Psoas muscle (tissue), 8 donors: ENCODE results near the gene MYO1E. TPM values are rescaled to one million over a fixed set of nuclear protein-coding genes. Genes with fewer than 3 reads are reported as not detected.
A peak's percentile ranks its signal among the peaks of the same experiment; 100 is the strongest.

Experiments
- ATAC-seq, 4 donors: fragments of 200-7000 bp; cut with Tn5 transposase; one replicate each; pipeline ENCODE4 v1.9.1; 2020; ENCODE audit warnings: moderate library complexity in 3 of 4, mild to moderate bottlenecking in 2 of 4
- DNase-seq, 2 donors: peaks; one replicate each; pipeline ENCODE4 v3.0.0-alpha.2; 2020
- H3K27ac ChIP-seq: fragments of 200-600 bp; one replicate; pipeline ENCODE4 v1.8.0; 2022
- H3K27me3 ChIP-seq, 3 donors: fragments of 200-600 bp in 1 of 3; one replicate each; pipeline versions ENCODE4 v1.6.1 to v1.8.0; 2013 to 2022; ENCODE audit warnings: low read length in 2 of 3, mild to moderate bottlenecking in 2 of 3, moderate library complexity in 1 of 3; ENCODE audit not compliant: insufficient read depth in 3 of 3
- H3K36me3 ChIP-seq, 2 donors: fragments of 200-600 bp in 1 of 2; one replicate each; pipeline versions ENCODE4 v1.6.1 to v1.8.0; 2013 to 2022; ENCODE audit warnings: low read depth in 1 of 2, mild to moderate bottlenecking in 1 of 2, moderate library complexity in 1 of 2; ENCODE audit not compliant: insufficient read depth in 1 of 2
- H3K4me1 ChIP-seq: fragments of 200-600 bp; one replicate; pipeline ENCODE4 v1.8.0; 2022
- H3K4me3 ChIP-seq: fragments of 200-600 bp; one replicate; pipeline ENCODE4 v1.8.0; 2022; ENCODE audit warnings: mild to moderate bottlenecking
- H3K9me3 ChIP-seq: fragments of 200-600 bp; one replicate; pipeline ENCODE4 v1.8.0; 2022
- CTCF ChIP-seq: fragments of 200-600 bp; IDR thresholded peaks from one replicate; pipeline ENCODE4 v1.8.0; 2022; ENCODE audit warnings: antibody characterized with exemption
- WGBS, 3 donors: extraction: QIAGEN DNeasy Blood & Tissue Kit; methylation state at CpG; one replicate each; pipeline versions ENCODE4 v1.1.6 to v1.1.7; 2013; 5-methylcytosine and 5-hydroxymethylcytosine counted together
- intact Hi-C, 2 donors: fragments of 100-400 bp; cut with DNase I; formaldehyde crosslinking; loops; one replicate each; pipeline versions ENCODE4 v1.11.0 to v1.14.2; 2022
- polyA plus RNA-seq, 3 donors: library from polyadenylated mRNA; stranded (reverse); fragments of 200-250 nt; gene quantifications; one replicate each; pipeline ENCODE4 v1.2.3, GENCODE V29; 2013
- total RNA-seq, 4 donors: library from RNA; stranded (reverse); fragmentation: NEBNext Ultra II Directional in 2 of 4; extraction: Animal tissue kit (Norgen Biotek cat#: 25700) in 2 of 4; gene quantifications; one replicate each; pipeline versions ENCODE4 v1.2.1 to v1.2.4, GENCODE V29; 2021 to 2023
- donor health status: healthy with polysubstance abuse.
- donor health status: DM: no; HTN: no; CAD: no; lungs with moderate emphysema.
- donor health status: Bipolar disorder and iron deficiency.
- donor health status: healthy.
- donor health status: DM: yes; HTN: yes; CAD: no.
- donor health status: DM: no; HTN: no; CAD: no.
- donor health status: DM: no; HTN: no; CAD: no.
- donor health status: DM: yes; HTN: yes; CAD: no.

MYO1E gene
- total and polyA plus RNA-seq, 7 donors, result 10.0 to 53.7 (median 26.3) TPM

- intact Hi-C loops, result no loop called here
These were observed 214.0 kb downstream of the MYO1E start for GRCh38 chr15:59158701-59159034.

GRCh38 chr15:59157840-59158700 lies 214.6 kb downstream of the MYO1E start:
- intact Hi-C loops, result no loop called here

More at GRCh38 chr15:59158701-59159034, 214.0 kb downstream of the MYO1E start:
- Histone ChIP-seq H3K27ac (no peak overlapping the region), H3K4me1 (no peaks in the 10 kb centered on the region), H3K36me3 (peaks cover 5 to 80% of the 10 kb centered on the region in 2 donors), H3K27me3 (no peaks in the 10 kb centered on the region), H3K4me3 (no peak overlapping the region), H3K9me3 (no peaks in the 10 kb centered on the region)
- no peak for ATAC-seq
- TF ChIP-seq CTCF, result no peak
- 82 to 91% (median 87%) methylated on average over 7 of the region's 7 CpGs for WGBS, 3 donors
- no peak for DNase-seq

GRCh38 chr15:59157396-59157795 lies 215.3 kb downstream of the MYO1E start:
- 96 to 99% (median 98%) methylated on average over 5 of the region's 5 CpGs for WGBS, 3 donors
- Histone ChIP-seq H3K4me1 (no peaks in the 10 kb centered on the region), H3K36me3 (peaks cover 9 to 86% of the 10 kb centered on the region in 2 donors)

More at GRCh38 chr15:59157840-59158700, 214.6 kb downstream of the MYO1E start:
- Histone ChIP-seq H3K9me3 (no peaks in the 10 kb centered on the region), H3K27ac (no peak overlapping the region), H3K4me1 (no peaks in the 10 kb centered on the region), H3K4me3 (no peak overlapping the region), H3K36me3 (peaks cover 8 to 85% of the 10 kb centered on the region in 2 donors), H3K27me3 (no peaks in the 10 kb centered on the region)
- no peak for TF ChIP-seq CTCF
- ATAC-seq (no peak), DNase-seq (no peak)
- WGBS, 3 donors, result 84 to 89% (median 88%) methylated on average over 9 of the region's 9 CpGs

GRCh38 chr15:59155431-59155830 lies 217.2 kb downstream of the MYO1E start:
- H3K9me3 ChIP-seq, result no peaks in the 10 kb centered on the region
- ATAC-seq, result peak in 1 of 4 donors; percentile 47
- no peaks in the 10 kb centered on the region for H3K27me3 ChIP-seq
- no peaks in the 10 kb centered on the region for H3K4me1 ChIP-seq
- WGBS, 3 donors, result 32 to 40% (median 38%) methylated on average over 4 of the region's 4 CpGs
- no peak overlapping the region for H3K27ac ChIP-seq
- peaks cover 9 to 84% of the 10 kb centered on the region in 2 donors for H3K36me3 ChIP-seq
- TF ChIP-seq CTCF, result no peak
- intact Hi-C loops, result no loop called here
- no peak overlapping the region for H3K4me3 ChIP-seq
- DNase-seq, result no peak

More at GRCh38 chr15:59157396-59157795, 215.3 kb downstream of the MYO1E start:
- ATAC-seq (no peak), DNase-seq (no peak)
- H3K27me3 ChIP-seq, result no peaks in the 10 kb centered on the region
- TF ChIP-seq CTCF, result no peak
- no peaks in the 10 kb centered on the region for H3K9me3 ChIP-seq
- H3K27ac ChIP-seq, result no peak overlapping the region
- intact Hi-C loops, result no loop called here
- no peak overlapping the region for H3K4me3 ChIP-seq
